HEK293T (cell line): Measurements from ENCODE around the gene UBL4A.

Source experiments
- ARNT ChIP-seq: fragments of 450-650 bp; IDR thresholded peaks from 2 replicates; pipeline ENCODE4 v1.6.1; 2017; ENCODE audit warnings: mild to moderate bottlenecking
- BHLHE40 ChIP-seq: fragments of 450-650 bp; IDR thresholded peaks from 2 replicates; pipeline ENCODE4 v1.6.1; 2016; ENCODE audit warnings: mild to moderate bottlenecking, moderate library complexity, borderline replicate concordance
- CTBP1 ChIP-seq: fragments of 450-650 bp; IDR thresholded peaks from 2 replicates; pipeline ENCODE4 v1.6.1; 2016; ENCODE audit warnings: borderline replicate concordance
- ELF4 ChIP-seq: fragments of 450-650 bp; IDR thresholded peaks from 2 replicates; pipeline ENCODE4 v1.6.1; 2017; ENCODE audit warnings: antibody characterized with exemption
- FOXA1 ChIP-seq: fragments of 450-650 bp; IDR thresholded peaks from 2 replicates; pipeline ENCODE4 v1.6.1; 2016; ENCODE audit warnings: mild to moderate bottlenecking
- FOXM1 ChIP-seq: fragments of 450-650 bp; IDR thresholded peaks from 2 replicates; pipeline ENCODE4 v1.6.1; 2017; ENCODE audit warnings: mild to moderate bottlenecking, borderline replicate concordance
- LEF1 ChIP-seq: fragments of 450-650 bp; IDR thresholded peaks from 2 replicates; pipeline ENCODE4 v1.6.1; 2017; ENCODE audit warnings: mild to moderate bottlenecking, borderline replicate concordance
- NFRKB ChIP-seq: fragments of 450-650 bp; IDR thresholded peaks from 2 replicates; pipeline ENCODE4 v1.6.1; 2016; ENCODE audit warnings: mild to moderate bottlenecking, moderate library complexity
- PKNOX1 ChIP-seq: fragments of 450-650 bp; IDR thresholded peaks from 2 replicates; pipeline ENCODE4 v1.6.1; 2016
- SP1 ChIP-seq: fragments of 450-650 bp; IDR thresholded peaks from 2 replicates; pipeline ENCODE4 v1.6.1; 2017
- SUZ12 ChIP-seq: fragments of 450-650 bp; IDR thresholded peaks from 2 replicates; pipeline ENCODE4 v1.6.1; 2016; ENCODE audit warnings: mild to moderate bottlenecking
- TARDBP ChIP-seq: fragments of 450-650 bp; IDR thresholded peaks from 2 replicates; pipeline ENCODE4 v1.6.1; 2016
- ZNF384 ChIP-seq: fragments of 450-650 bp; IDR thresholded peaks from 2 replicates; pipeline ENCODE4 v1.6.1; 2016

- no peak for TF ChIP-seq ARNT
- no peak for TF ChIP-seq SP1
- no peak for TF ChIP-seq FOXA1
- TF ChIP-seq SUZ12 = no peak
- TF ChIP-seq ELF4 = no peak
- no peak for TF ChIP-seq FOXM1
- no peak for TF ChIP-seq TARDBP
- no peak for TF ChIP-seq NFRKB
- TF ChIP-seq BHLHE40 = no peak
- no peak for TF ChIP-seq PKNOX1
- TF ChIP-seq LEF1 = no peak
- no peak for TF ChIP-seq ZNF384
- no peak for TF ChIP-seq CTBP1
Observed at GRCh38 chrX:154459832-154460231, 26.6 kb downstream of the UBL4A start.
